Measurements from ENCODE around the gene CEP72. TPM values are rescaled to one million over a fixed set of nuclear protein-coding genes. Genes with fewer than 3 reads are reported as not detected.
"Not testable (repeated sequence)": the region's sequence is repeated elsewhere in the genome, so short reads cannot be mapped to it uniquely, and the experiment has no call there.

The CEP72 gene
- total and polyA plus RNA-seq, 2 experiments from 2014 or later: 1.7 to 2.4 TPM

DNA sequence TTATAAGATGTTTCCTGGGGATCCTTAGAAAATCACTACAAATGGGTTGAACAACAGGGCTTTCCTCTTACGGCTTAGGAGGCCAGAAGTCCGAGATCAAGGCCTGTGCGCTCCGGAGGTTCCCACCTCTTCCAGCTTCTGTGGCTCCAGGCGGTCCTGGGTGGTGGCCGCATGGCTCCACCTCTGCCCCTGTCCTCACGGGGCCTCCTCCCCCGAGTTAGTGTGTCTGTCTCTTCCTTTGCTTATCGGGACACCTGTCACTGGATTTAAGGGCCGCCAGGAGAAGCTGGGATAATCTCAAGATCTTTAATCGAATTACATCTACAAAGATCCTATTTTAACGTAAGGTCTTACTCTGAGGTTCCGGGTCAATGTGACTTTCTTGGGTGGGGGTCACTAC is 83.3 kb downstream of the CEP72 start:
- DNase-seq; H3K9ac ChIP-seq; H4K20me1 ChIP-seq (ENCODE audit: insufficient read depth); H3F3A ChIP-seq (ENCODE audit: insufficient read depth); in situ Hi-C loops (cut with MboI); H3K79me2 ChIP-seq (ENCODE audit: insufficient read depth); H3K4me2 ChIP-seq (ENCODE audit: unreplicated experiment); H3K36me3 ChIP-seq (ENCODE audit: low read depth); H3K9me2 ChIP-seq (ENCODE audit: insufficient read depth); H3K4me3 ChIP-seq; H3K4me1 ChIP-seq (ENCODE audit: insufficient read depth); H3K9me3 ChIP-seq (ENCODE audit: low read depth); H2AFZ ChIP-seq; H3K27ac ChIP-seq: not testable (repeated sequence)
- 0 out of 2 replicates have a peak, but pooled peaks cover 11% of the 10 kb centered on the region for H3K27me3 ChIP-seq (replicated peaks; ENCODE audit: insufficient read depth)
- 80% methylated on average over 9 of the region's 13 CpGs; no CpG with 5 or more reads in 1 of the 2 experiments for WGBS, 2 experiments (ENCODE audit: low coverage in 1 of 2, low lambda C conversion rate in 2 of 2, missing lambda C conversion rate in 2 of 2)

DNA sequence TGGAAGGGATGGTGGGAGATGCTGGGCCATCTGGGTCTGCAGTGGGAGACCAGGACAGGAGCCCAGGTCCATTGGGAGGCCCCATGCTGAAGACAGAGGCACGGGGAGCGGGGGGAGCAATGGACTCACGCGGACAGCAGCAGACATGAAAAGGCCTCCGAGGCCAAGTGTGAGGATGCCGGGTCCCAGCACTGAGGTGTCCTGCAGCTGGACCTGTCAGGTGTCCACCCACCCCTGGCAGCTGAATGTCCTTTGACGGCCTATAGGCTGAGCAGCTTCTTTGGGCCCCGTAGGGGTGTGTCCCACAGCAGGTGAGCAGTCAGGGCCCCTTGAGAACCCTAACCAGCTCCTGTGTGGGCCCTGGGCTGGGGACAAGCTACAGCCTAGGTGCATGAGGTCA is 84.1 kb downstream of the CEP72 start:
- H3F3A ChIP-seq (ENCODE audit: insufficient read depth); DNase-seq; H3K36me3 ChIP-seq (ENCODE audit: low read depth); H3K4me3 ChIP-seq; H3K79me2 ChIP-seq (ENCODE audit: insufficient read depth); H3K9me2 ChIP-seq (ENCODE audit: insufficient read depth); H2AFZ ChIP-seq; H3K4me2 ChIP-seq (ENCODE audit: unreplicated experiment); in situ Hi-C loops (cut with MboI); H3K4me1 ChIP-seq (ENCODE audit: insufficient read depth); H3K9ac ChIP-seq; H3K9me3 ChIP-seq (ENCODE audit: low read depth); H3K27ac ChIP-seq; H4K20me1 ChIP-seq (ENCODE audit: insufficient read depth): not testable (repeated sequence)
- H3K27me3 ChIP-seq (replicated peaks; ENCODE audit: insufficient read depth): 0 out of 2 replicates have a peak, but pooled peaks cover 11% of the 10 kb centered on the region
- WGBS, 2 experiments (ENCODE audit: low coverage in 1 of 2, low lambda C conversion rate in 2 of 2, missing lambda C conversion rate in 2 of 2): 62 to 86% methylated on average over 4 to 8 of the region's 8 CpGs

DNA sequence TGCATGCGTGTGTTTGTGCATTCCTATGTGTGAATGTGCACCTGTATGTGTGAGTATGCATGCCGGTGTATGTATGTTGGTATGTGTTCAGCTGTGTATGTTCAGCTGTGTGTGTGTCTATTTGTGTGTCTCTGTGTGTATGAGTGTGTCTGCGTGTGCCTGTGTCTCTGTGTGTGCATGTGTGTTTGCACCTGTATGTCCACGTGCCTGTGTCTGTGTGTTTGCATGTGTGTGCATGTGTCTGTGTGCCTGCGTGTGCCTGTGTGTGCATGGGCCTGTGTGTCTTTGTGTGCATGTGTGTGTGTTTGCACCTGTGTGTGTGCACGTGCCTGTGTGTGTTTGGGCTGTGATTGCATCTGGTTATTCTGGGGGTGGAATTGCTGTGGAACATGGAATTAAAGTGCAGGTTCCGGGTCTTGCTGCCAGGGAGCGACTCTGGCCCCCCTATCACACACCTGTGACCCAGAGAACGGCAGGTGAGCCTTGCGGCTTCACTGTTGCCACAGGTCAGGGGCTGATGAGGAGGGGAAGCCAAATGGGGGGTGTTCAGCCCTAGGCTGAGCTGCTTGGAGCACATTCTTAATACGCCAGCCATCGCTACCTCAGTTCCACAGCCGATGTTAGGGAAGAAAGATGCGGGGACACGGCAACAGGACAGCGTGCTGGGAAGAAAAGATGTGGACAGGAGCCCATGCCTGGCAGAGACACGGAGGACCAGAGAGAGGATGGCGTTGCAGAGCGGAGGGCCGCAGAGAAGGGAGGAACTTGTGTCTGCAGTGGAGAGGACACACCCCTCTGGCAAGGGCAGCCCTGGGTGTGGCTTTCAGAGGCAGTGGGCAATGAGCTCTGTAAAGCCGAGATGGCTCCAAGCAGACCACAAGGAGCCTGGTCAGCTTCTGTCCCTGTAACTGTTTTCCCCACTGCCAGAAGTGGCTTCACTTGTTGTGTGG is 84.9 kb downstream of the CEP72 start:
- H3K4me2 ChIP-seq (ENCODE audit: unreplicated experiment); H3F3A ChIP-seq (ENCODE audit: insufficient read depth); in situ Hi-C loops (cut with MboI); H3K79me2 ChIP-seq (ENCODE audit: insufficient read depth); H3K4me3 ChIP-seq; H2AFZ ChIP-seq; H3K9ac ChIP-seq; H4K20me1 ChIP-seq (ENCODE audit: insufficient read depth); H3K9me2 ChIP-seq (ENCODE audit: insufficient read depth); DNase-seq; H3K27ac ChIP-seq; H3K4me1 ChIP-seq (ENCODE audit: insufficient read depth); H3K9me3 ChIP-seq (ENCODE audit: low read depth); H3K36me3 ChIP-seq (ENCODE audit: low read depth): not testable (repeated sequence)
- H3K27me3 ChIP-seq (replicated peaks; ENCODE audit: insufficient read depth): peaks cover 11% of the 10 kb centered on the region; the same call in 1 of the 2 replicates
- 80 to 85% methylated on average over 14 to 20 of the region's 21 CpGs for WGBS, 2 experiments (ENCODE audit: low coverage in 1 of 2, low lambda C conversion rate in 2 of 2, missing lambda C conversion rate in 2 of 2)

Other genes with a start within 250 kb of the CEP72 start
- gene EXOC3, start 169.2 kb upstream of the CEP72 start, total RNA-seq (2014; rRNA removed; shearing (Covaris generic)): 32.4 and 39.9 TPM in 2 replicates
- 40.9 and 43.0 TPM in 2 replicates for gene EXOC3, start 169.2 kb upstream of the CEP72 start, polyA plus RNA-seq (2016; fragmentation: Nextera tagmentation; extraction: Ambion mirVana)
- gene SLC9A3, start 87.9 kb upstream of the CEP72 start, total RNA-seq (2014; rRNA removed; shearing (Covaris generic)): 1.7 and 2.8 TPM in 2 replicates
- 1.2 and 1.5 TPM in 2 replicates for gene SLC9A3, start 87.9 kb upstream of the CEP72 start, polyA plus RNA-seq (2016; fragmentation: Nextera tagmentation; extraction: Ambion mirVana)
- gene TPPP, start 81.0 kb downstream of the CEP72 start, total RNA-seq (2014; rRNA removed; shearing (Covaris generic)): 0.13 TPM in 1 of 2 replicates, not detected in the other
- not detected in 2 replicates for gene TPPP, start 81.0 kb downstream of the CEP72 start, polyA plus RNA-seq (2016; fragmentation: Nextera tagmentation; extraction: Ambion mirVana)
- not detected in 2 replicates for gene ZDHHC11B, start 172.4 kb downstream of the CEP72 start, total RNA-seq (2014; rRNA removed; shearing (Covaris generic))
- not detected in 2 replicates for gene ZDHHC11B, start 172.4 kb downstream of the CEP72 start, polyA plus RNA-seq (2016; fragmentation: Nextera tagmentation; extraction: Ambion mirVana)
- 0.65 TPM in 1 of 2 replicates, not detected in the other for gene ZDHHC11, start 238.6 kb downstream of the CEP72 start, total RNA-seq (2014; rRNA removed; shearing (Covaris generic))
- 0.19 and 0.26 TPM in 2 replicates for gene ZDHHC11, start 238.6 kb downstream of the CEP72 start, polyA plus RNA-seq (2016; fragmentation: Nextera tagmentation; extraction: Ambion mirVana)

Data from GM23248 (cell line).